Ovary (tissue), 3 donors: ENCODE results near the gene ARIH1.

Experiments used
- EP300 ChIP-seq: sonication (generic); formaldehyde crosslinking; IDR thresholded peaks from one replicate; pipeline ENCODE4 v1.6.1; 2017; ENCODE audit warnings: antibody characterized with exemption
- POLR2A ChIP-seq: fragments of 450-650 bp; IDR thresholded peaks from one replicate; pipeline ENCODE4 v1.6.1; 2017; ENCODE audit warnings: antibody characterized with exemption, mild to moderate bottlenecking, moderate library complexity
- TF ChIP-seq, protein P1 (sequence below), 3 donors: fragments of 450-650 bp in 2 of 3; fragments of 200-600 bp in 1 of 3; IDR thresholded peaks; one replicate each; pipeline versions ENCODE4 v1.5.1 to v1.8.0; 2016 to 2022; ENCODE audit warnings: antibody characterized with exemption in 3 of 3, mild to moderate bottlenecking in 1 of 3
- donor health status: DM: no; HTN: no; CAD: no.

DNA sequence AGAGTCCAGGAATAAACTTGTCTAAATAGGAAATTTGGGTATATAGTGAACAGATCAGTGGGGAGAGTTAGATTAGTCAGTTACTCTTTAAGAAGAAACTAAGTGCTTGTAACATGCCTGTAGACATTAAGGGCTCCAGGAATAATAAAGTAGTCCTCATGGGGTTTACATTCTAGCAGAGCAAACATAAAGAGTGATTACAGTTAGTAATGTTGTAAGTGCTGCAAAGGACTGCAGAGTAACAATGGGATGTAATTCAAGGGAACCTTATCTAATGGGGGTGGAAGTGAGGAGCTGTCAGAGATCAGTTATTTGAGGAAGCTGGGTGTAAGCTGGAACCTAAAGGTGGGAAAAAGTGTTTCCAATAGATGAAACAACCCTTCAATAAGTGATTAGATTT is 67.5 kb downstream of the ARIH1 start:
- TF ChIP-seq, protein P1, sequence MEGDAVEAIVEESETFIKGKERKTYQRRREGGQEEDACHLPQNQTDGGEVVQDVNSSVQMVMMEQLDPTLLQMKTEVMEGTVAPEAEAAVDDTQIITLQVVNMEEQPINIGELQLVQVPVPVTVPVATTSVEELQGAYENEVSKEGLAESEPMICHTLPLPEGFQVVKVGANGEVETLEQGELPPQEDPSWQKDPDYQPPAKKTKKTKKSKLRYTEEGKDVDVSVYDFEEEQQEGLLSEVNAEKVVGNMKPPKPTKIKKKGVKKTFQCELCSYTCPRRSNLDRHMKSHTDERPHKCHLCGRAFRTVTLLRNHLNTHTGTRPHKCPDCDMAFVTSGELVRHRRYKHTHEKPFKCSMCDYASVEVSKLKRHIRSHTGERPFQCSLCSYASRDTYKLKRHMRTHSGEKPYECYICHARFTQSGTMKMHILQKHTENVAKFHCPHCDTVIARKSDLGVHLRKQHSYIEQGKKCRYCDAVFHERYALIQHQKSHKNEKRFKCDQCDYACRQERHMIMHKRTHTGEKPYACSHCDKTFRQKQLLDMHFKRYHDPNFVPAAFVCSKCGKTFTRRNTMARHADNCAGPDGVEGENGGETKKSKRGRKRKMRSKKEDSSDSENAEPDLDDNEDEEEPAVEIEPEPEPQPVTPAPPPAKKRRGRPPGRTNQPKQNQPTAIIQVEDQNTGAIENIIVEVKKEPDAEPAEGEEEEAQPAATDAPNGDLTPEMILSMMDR (IDR thresholded peaks at IDR 0.05), result no peak
- TF ChIP-seq POLR2A (no peak), EP300 (no peak)
